ENCODE data around the gene FFAR1.

FFAR1 gene, protein sequence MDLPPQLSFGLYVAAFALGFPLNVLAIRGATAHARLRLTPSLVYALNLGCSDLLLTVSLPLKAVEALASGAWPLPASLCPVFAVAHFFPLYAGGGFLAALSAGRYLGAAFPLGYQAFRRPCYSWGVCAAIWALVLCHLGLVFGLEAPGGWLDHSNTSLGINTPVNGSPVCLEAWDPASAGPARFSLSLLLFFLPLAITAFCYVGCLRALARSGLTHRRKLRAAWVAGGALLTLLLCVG (N-terminal part only)

DNA sequence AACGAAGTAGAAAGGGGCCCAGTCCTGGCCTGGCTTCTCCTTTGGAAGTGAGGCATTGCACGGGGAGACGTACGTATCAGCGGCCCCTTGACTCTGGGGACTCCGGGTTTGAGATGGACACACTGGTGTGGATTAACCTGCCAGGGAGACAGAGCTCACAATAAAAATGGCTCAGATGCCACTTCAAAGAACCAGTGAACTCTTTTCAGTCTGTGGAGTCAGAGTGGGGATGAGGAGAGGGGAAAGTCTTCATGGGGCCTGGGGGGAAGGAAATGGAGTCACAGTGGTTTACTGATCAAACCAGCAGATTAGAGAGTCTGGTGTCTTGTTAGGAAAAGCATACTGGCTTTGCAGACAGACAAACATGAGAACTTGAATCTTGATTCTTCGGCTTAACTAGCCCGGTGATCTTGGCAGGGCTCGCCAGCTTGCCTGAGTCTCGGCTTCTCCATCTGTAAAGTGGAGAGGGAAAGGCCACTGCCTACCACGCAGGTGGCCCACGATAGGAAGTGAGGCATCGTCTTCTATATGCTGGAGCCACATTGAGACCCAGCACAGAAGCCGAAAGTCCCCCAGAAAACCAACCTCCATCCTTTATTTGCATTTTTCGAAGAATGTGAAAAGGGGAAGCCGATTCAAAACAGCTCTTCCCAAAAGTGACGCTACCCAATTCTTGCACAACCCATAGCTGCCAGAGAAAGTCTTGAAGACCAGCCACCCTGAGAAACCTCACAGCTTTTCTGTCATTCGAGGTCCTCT lies at the start of gene FFAR1:
TSS of gene FFAR1 (plus strand) at position 732 of the 759 bp plus-strand sequence. CDS start 3,650 bp downstream, outside the sequence.
- peak; percentile 47 for DNase-seq

- no peak for DNase-seq
Measured at GRCh38 chr19:35297922-35298321, 49.8 kb upstream of the FFAR1 start.

DNA sequence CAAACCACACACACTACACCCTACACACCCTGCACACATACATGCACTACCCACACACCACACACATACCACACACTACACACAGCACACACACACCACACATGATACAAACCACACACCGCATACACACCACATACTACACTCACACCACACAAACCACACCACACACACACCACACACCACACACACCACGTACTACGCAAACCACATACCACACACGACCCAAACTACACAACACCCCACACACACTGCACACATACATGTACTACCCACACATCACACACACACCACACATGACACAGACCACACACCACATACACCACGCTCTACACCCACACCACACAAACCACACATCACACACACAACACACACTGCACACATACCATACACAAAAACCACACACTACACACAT lies 49.1 kb upstream of the FFAR1 start:
- DNase-seq = no peak

DNA sequence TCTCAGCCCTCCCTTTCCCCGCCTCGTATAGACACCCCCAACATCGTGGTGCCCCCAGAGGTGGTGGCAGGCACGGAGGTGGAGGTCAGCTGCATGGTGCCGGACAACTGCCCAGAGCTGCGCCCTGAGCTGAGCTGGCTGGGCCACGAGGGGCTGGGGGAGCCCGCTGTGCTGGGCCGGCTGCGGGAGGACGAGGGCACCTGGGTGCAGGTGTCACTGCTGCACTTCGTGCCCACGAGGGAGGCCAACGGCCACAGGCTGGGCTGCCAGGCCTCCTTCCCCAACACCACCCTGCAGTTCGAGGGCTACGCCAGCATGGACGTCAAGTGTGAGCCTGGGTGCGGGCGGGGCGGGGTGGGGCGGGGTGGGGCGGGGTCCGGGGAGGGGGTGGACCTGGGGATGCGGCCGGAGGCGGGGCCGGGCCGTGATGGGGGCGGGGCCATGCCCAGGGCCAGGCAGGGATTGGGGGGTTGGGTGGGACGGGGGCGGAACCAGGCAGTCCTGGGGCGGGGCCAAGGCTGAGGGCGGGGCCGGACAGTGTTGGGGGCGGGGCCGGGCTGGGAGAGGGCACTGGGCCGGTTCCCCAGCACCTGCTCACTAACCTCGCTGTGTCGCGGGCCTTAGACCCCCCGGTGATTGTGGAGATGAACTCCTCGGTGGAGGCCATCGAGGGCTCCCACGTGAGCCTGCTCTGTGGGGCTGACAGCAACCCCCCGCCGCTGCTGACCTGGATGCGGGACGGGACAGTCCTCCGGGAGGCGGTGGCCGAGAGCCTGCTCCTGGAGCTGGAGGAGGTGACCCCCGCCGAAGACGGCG lies 48.0 kb upstream of the FFAR1 start:
- no peak for DNase-seq

- DNase-seq = no peak
Measured at GRCh38 chr19:35300339-35300649, 47.4 kb upstream of the FFAR1 start.

GRCh38 chr19:35301961-35302360 lies 45.7 kb upstream of the FFAR1 start:
- DNase-seq = no peak

GRCh38 chr19:35302446-35302845 lies 45.3 kb upstream of the FFAR1 start:
- no peak for DNase-seq

- DNase-seq = no peak
Measured at GRCh38 chr19:35303357-35303915, 44.3 kb upstream of the FFAR1 start.

GRCh38 chr19:35304036-35304435 lies 43.7 kb upstream of the FFAR1 start:
- no peak for DNase-seq

DNA sequence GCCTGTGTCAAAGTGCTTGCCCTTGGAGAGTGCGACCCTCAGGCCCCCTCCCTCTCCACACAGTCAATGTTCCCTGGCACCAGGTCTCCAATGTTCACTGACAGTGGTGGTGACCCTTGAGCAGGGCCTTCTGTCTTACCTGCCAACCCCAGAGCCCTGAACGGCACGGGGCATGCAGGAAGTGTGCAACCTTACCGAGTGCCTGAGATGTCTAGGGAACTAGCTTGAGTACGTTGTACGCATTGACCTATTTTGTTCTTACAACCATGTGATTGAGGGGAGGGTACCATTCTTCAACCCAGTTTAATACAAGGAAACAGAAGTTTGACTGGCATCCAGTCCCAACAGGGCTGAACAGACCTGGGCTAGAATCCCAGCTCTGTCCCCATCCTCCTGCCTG lies 42.5 kb upstream of the FFAR1 start:
- no peak for DNase-seq

DNA sequence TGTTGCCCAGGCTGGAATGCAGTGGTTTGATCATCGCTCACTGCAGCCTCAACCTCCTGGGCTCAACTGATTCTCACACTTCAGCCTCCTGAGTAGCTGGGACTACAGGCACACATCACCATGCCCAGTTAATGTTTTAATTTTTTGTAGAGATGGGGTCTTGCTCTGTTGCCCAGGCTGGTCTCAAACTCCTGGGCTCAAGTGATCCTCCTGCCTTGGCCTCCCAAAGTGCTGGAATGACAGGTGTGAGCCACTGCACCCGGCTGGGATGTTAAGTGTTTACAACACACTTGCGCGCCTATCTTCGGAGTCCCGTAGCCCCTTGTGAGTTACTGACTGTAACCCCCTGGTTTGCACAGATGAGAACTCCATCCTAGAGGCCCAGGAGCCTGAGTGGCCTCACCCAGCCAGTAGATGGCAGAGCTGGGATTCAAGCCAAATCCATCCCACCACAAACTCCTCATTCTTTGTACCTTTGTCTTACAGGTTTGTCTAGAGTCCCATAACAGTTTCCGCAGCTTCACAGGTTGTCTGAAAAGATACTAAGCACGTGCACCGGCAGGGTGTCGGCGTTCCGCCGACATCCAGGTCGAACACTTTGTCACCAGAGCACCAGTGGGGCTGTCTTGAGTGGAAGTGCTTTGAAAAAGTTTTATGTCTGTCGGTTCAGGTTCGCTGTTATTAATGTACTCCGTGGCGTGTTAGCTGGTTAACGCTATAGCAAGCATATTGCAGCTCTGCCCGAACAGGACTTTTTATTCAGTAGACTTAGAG lies 41.0 kb upstream of the FFAR1 start:
- peak; percentile 33 for DNase-seq

GRCh38 chr19:35307931-35308330 lies 39.8 kb upstream of the FFAR1 start:
- DNase-seq = no peak

DNA sequence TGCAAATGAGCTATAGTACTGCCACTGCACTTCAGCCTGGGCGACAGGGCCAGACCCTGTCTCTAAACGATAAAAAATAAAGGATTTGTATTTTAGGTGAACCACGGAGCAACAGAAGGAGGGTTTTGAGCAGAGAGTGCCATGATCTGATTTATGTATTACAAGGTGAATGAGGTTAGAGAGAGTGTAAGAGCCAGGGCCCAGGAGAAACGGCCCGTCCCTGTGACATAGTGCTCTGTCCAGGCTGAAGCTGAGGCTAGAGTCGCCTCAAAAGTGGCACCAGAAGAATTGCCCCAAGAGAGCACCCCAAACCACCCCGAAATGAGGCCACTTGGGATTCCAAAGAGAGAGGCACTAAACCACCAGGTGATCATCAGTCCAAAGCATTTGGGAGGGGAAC lies 38.8 kb upstream of the FFAR1 start:
- no peak for DNase-seq

- no peak for DNase-seq
Measured at GRCh38 chr19:35309481-35310279, 38.0 kb upstream of the FFAR1 start.

- no peak for DNase-seq
Measured at GRCh38 chr19:35310331-35310730, 37.4 kb upstream of the FFAR1 start.

- no peak for DNase-seq
Measured at GRCh38 chr19:35310811-35311465, 36.8 kb upstream of the FFAR1 start.

DNA sequence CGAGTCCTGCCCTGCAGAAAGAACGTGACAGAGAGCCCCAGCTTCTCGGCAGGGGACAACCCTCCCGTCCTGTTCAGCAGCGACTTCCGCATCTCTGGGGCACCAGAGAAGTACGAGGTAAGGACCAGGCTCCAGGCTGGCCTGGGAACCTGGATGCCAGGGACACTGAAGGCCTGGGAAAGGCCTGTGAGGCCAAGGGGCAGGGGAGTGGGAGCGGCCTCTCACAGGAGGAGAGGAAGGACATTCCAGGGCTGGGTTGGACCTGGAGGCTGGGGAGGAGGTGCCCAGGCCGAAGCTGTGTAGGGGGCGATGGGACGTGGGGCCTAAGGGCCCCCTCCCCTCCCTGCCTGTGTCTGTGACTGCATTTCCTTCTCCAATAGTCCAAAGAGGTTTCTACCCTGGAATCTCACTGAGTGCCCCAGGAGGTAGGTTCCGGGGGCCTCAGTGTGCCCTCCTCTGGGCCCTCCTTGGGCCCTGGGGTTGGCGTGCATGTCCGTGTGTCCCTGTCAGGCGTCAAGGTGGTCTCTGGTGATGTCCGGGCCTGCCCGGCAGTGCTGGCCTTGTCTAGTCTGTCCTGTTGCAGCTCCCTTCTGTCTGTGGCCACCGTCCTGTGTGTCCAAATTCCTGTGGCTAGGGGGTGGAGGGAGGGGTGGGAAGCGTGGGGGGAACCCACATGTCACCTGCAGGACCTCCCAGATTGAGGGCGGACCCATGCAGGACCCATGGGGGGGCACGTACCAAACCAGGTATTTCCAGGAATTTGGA lies 35.6 kb upstream of the FFAR1 start:
- no peak for DNase-seq

- no peak for DNase-seq
Measured at GRCh38 chr19:35313587-35313986, 34.1 kb upstream of the FFAR1 start.

GRCh38 chr19:35314031-35314430 lies 33.7 kb upstream of the FFAR1 start:
- DNase-seq = no peak

- no peak for DNase-seq
Measured at GRCh38 chr19:35314858-35315470, 32.7 kb upstream of the FFAR1 start.

All from GDM1 (cell line).